ENCODE measurements around the gene EPB41L4A.
A peak's percentile ranks its signal among the peaks of the same experiment; 100 is the strongest.

EPB41L4A gene

DNA sequence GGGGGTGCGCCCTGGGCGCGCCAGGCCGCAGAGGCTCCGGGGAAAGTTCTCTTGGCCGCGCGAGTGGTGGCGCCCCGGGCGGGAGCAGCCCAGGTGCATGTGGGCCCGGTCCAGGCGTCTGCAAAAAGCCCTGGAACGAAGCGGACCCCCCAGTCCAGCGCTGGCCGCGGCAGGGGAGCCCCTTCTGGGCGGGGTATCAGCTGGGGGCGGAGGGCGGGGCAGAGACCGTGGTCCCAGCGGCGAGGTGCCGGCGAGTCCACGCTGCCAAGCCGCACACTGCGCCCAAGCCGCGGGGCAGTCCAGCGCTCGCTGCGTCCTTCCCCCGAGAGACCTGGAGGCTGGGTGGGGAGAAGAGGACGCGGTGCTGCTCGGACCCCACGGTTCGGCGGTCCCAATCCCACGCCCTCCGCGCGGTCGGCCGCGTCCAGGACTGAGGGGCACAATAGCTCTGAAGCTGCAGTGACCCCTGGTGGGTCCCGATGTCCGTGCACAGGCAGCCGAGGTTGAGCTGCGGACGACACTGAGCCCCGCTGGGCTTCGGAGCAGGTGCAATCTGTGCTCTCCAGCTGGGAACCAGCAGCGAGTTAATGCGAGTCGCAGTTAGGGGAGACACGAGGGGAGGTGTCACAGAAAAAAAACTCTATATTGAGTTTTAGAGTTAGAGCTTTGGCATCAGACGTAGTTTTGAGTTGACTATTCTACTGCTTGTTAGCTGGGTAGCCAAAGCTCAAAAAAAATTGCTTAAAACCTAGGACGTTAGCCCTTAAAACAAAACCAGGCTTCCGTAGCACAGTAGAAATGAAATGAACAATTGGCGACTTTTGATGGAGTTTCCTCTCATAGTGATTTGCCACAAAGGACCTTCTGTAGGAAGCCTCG is 1.1 kb upstream of the EPB41L4A start:
- 3 to 4% methylated on average over 64 of the region's 64 CpGs for WGBS, 2 experiments
- Histone ChIP-seq H3K27me3 (ENCODE audit: control insufficient read depth, insufficient read depth, low read length, poor library complexity, severe bottlenecking) (peaks cover 54% of the 10 kb centered on the region), H3K4me1 (ENCODE audit: control insufficient read depth, insufficient read depth, low read length) (no peaks in the 10 kb centered on the region), H3K27ac (ENCODE audit: insufficient read depth, low read depth, low read length, poor library complexity, severe bottlenecking) (no peak overlapping the region), H3K4me3 (ENCODE audit: insufficient read depth, low read depth, low read length) (peak overlapping the region; percentile 72), H3K36me3 (ENCODE audit: control insufficient read depth, insufficient read depth, low read length) (no peaks in the 10 kb centered on the region), H3K9me3 (ENCODE audit: control insufficient read depth, low read length) (no peaks in the 10 kb centered on the region)

DNA sequence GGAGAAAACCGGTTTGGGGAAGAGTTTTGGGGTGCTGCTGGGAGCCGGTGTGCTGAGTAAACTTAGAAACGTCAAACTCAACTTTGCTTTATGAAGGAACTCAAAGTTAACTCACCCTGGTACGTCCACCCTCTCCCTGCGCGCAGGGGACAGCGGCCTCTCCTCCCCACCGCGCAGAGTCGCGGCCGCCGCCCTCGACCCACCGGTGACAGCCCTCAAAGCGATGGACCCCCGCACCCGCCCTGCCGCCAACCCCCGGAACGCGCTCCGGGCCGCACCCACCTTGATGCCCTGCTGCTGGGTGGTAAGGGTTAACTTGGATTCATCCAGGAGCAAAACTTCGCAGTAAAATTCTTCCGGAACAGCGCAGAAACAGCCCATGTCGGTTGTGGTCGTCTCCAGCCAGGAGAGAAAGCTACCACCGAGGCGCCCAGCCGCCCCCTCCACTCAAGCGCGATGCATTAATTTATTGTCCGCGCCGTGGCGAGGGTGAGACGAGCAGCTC is 366 bp downstream of the EPB41L4A start:
- Histone ChIP-seq H3K4me3 (ENCODE audit: insufficient read depth, low read depth, low read length) (peak overlapping the region; percentile 72), H3K4me1 (ENCODE audit: control insufficient read depth, insufficient read depth, low read length) (no peaks in the 10 kb centered on the region), H3K27me3 (ENCODE audit: control insufficient read depth, insufficient read depth, low read length, poor library complexity, severe bottlenecking) (peaks cover 54% of the 10 kb centered on the region), H3K36me3 (ENCODE audit: control insufficient read depth, insufficient read depth, low read length) (no peaks in the 10 kb centered on the region), H3K9me3 (ENCODE audit: control insufficient read depth, low read length) (no peaks in the 10 kb centered on the region), H3K27ac (ENCODE audit: insufficient read depth, low read depth, low read length, poor library complexity, severe bottlenecking) (no peak overlapping the region)
- 0 to 1% methylated on average over 39 of the region's 39 CpGs for WGBS, 2 experiments

DNA sequence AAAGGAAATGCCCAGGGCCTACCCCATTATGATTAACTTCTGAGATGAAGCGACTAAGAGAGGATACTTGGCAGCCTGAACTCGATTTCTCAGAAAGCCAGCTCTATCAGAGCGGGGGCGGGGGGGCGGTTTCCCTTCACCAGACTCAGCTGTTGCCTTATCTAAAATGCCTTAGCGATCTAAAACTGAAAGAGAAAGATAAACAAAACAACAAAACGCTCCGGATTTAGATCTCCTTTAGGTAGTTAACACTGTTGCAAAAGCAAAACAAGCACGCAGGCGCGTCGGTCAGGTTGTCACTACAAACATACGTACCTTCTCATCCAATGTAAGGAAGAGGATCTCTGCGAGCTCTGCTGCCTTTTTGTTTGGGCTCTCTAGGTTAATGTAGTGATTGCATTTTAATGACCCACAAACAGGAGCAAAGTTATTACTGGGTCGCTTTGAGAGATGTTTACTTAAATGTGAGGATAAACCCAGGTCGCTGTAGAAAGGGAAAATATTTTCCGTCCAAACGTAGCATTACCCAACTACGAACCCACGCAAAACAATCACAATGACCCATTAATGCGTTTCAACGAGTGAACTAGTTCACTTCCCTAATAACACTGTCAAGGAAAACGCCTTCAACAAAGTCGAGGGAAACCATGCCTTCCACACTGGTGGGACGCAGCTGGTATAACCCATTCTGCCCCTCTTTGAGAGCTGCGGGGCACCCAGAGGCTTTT is 982 bp downstream of the EPB41L4A start:
- no peak overlapping the region for H3K27ac ChIP-seq (ENCODE audit: insufficient read depth, low read depth, low read length, poor library complexity, severe bottlenecking)
- H3K9me3 ChIP-seq (ENCODE audit: control insufficient read depth, low read length): no peaks in the 10 kb centered on the region
- WGBS, 2 experiments: 4 to 5% methylated on average over 23 to 26 of the region's 26 CpGs
- no peaks in the 10 kb centered on the region for H3K36me3 ChIP-seq (ENCODE audit: control insufficient read depth, insufficient read depth, low read length)
- peak overlapping the region; percentile 72 for H3K4me3 ChIP-seq (ENCODE audit: insufficient read depth, low read depth, low read length)
- H3K4me1 ChIP-seq (ENCODE audit: control insufficient read depth, insufficient read depth, low read length): no peaks in the 10 kb centered on the region
- peaks cover 54% of the 10 kb centered on the region for H3K27me3 ChIP-seq (ENCODE audit: control insufficient read depth, insufficient read depth, low read length, poor library complexity, severe bottlenecking)

DNA sequence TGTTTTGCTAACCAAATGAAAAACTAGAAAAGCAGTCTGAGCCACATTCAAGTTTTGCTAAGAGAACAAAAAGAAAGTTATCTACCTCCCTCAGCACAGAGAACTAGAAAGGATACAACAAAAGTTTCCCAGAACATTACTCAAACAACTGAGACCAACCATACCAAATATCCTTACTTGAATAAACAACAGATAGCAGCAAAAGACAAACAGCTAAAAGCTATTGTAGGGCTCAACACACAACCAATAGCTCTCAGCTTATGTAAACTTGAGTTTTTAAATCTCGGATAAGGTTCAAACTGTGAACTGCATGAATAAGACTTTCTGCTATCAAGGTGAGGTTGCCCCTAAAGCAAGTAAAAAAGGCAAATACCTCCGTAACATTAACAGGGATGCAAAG is 3.5 kb downstream of the EPB41L4A start:
- H3K36me3 ChIP-seq (ENCODE audit: control insufficient read depth, insufficient read depth, low read length): no peaks in the 10 kb centered on the region
- no peaks in the 10 kb centered on the region for H3K9me3 ChIP-seq (ENCODE audit: control insufficient read depth, low read length)
- H3K4me1 ChIP-seq (ENCODE audit: control insufficient read depth, insufficient read depth, low read length): no peaks in the 10 kb centered on the region
- WGBS, 2 experiments: 83 to 85% methylated on average over 2 of the region's 2 CpGs
- H3K27ac ChIP-seq (ENCODE audit: insufficient read depth, low read depth, low read length, poor library complexity, severe bottlenecking): no peak overlapping the region
- peaks cover 37% of the 10 kb centered on the region for H3K27me3 ChIP-seq (ENCODE audit: control insufficient read depth, insufficient read depth, low read length, poor library complexity, severe bottlenecking)
- no peak overlapping the region for H3K4me3 ChIP-seq (ENCODE audit: insufficient read depth, low read depth, low read length)

DNA sequence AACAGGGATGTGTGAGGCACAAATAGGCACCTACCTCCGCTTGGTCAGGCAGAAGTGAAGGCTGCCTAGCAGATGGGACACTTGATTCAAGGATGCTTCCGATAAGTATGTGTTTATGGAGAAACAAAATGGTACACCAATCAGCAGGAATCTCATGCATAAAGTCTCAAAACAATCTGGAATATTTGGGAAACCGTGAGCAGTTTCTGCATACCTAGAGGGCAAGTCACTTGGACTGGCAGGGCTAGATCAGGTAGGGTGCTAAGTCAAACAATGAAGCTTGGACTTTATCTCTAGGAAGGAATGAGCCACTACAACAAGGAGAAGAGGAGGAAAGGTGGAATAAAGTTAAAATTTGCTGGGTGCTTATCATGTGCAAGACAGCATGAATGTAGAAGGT is 5.5 kb downstream of the EPB41L4A start:
- Histone ChIP-seq H3K27ac (ENCODE audit: insufficient read depth, low read depth, low read length, poor library complexity, severe bottlenecking) (no peak overlapping the region), H3K4me3 (ENCODE audit: insufficient read depth, low read depth, low read length) (no peak overlapping the region), H3K36me3 (ENCODE audit: control insufficient read depth, insufficient read depth, low read length) (no peaks in the 10 kb centered on the region), H3K4me1 (ENCODE audit: control insufficient read depth, insufficient read depth, low read length) (no peaks in the 10 kb centered on the region), H3K27me3 (ENCODE audit: control insufficient read depth, insufficient read depth, low read length, poor library complexity, severe bottlenecking) (peaks cover 19% of the 10 kb centered on the region), H3K9me3 (ENCODE audit: control insufficient read depth, low read length) (no peaks in the 10 kb centered on the region)
- 95 to 96% methylated on average over 3 of the region's 3 CpGs for WGBS, 2 experiments

DNA sequence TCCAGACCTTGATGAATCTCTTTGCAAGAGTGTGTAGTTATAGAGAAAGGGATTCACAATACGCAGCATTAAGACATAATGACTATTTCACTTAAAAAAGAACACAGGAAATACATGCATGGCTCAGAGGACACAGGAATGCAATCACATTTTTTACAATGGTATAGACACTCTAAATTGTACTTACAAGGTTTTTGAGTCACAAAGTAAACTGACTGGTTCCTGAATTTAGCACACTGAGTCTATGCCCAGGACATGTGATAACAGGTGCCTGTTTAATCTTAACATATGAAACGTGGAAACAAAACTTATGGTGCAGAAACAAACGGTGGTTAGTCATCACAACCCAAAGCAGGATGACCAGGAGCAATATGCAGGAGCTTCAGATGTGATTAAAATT is 6.7 kb downstream of the EPB41L4A start:
- Histone ChIP-seq H3K4me3 (ENCODE audit: insufficient read depth, low read depth, low read length) (no peak overlapping the region), H3K27me3 (ENCODE audit: control insufficient read depth, insufficient read depth, low read length, poor library complexity, severe bottlenecking) (peaks cover 7% of the 10 kb centered on the region), H3K27ac (ENCODE audit: insufficient read depth, low read depth, low read length, poor library complexity, severe bottlenecking) (no peak overlapping the region), H3K4me1 (ENCODE audit: control insufficient read depth, insufficient read depth, low read length) (no peaks in the 10 kb centered on the region), H3K36me3 (ENCODE audit: control insufficient read depth, insufficient read depth, low read length) (no peaks in the 10 kb centered on the region), H3K9me3 (ENCODE audit: control insufficient read depth, low read length) (no peaks in the 10 kb centered on the region)
- 88% methylated on average over 3 of the region's 3 CpGs for WGBS, 2 experiments

DNA sequence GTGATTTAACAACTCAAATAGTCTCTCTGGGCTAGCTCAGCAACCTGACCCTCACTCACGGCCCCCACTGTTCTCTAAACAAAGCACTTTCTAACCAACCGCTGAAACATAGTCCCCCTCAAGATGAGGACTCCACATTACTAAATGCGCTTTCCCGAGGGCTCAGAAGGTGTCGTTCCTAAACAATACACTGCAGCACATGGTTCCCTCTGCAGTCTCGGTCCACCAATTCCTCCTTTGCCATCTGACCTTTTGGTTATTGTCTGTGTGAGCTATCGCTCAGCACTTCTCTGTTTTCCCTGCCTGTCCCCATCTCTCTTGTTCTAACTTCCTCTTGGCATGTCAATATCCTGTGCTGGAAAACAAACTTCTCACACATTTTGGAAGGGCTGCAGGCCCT is 7.2 kb downstream of the EPB41L4A start:
- WGBS, 2 experiments: 62 to 64% methylated on average over 7 of the region's 7 CpGs
- no peak overlapping the region for H3K4me3 ChIP-seq (ENCODE audit: insufficient read depth, low read depth, low read length)

DNA sequence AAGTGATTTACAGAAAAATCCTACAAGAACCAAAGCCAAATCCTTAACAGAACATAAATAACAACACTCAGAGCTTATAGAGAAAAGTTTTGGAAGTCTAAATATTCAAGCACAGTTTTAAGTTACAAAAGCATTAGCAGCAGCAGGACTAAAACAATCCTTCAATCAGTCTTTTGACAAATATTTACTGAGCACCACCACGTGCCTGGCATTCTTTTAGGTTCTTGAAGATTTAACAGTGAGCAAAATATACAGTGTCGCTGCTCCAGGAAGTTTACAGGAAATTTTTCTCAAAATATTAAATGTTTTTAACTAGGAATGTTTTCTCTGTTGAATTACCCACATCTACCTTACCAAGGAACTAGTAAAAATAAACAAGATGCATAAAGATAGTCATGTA is 11.4 kb downstream of the EPB41L4A start:
- no peak overlapping the region for H3K27ac ChIP-seq (ENCODE audit: insufficient read depth, low read depth, low read length, poor library complexity, severe bottlenecking)
- no peaks in the 10 kb centered on the region for H3K9me3 ChIP-seq (ENCODE audit: control insufficient read depth, low read length)
- H3K4me1 ChIP-seq (ENCODE audit: control insufficient read depth, insufficient read depth, low read length): no peaks in the 10 kb centered on the region
- H3K4me3 ChIP-seq (ENCODE audit: insufficient read depth, low read depth, low read length): no peak overlapping the region
- WGBS, 2 experiments: 36 to 57% methylated on average over 1 of the region's 2 CpGs
- no peaks in the 10 kb centered on the region for H3K36me3 ChIP-seq (ENCODE audit: control insufficient read depth, insufficient read depth, low read length)
- no peaks in the 10 kb centered on the region for H3K27me3 ChIP-seq (ENCODE audit: control insufficient read depth, insufficient read depth, low read length, poor library complexity, severe bottlenecking)

More for the DNA sequence above, 7.2 kb downstream of the EPB41L4A start:
- Histone ChIP-seq H3K4me1 (ENCODE audit: control insufficient read depth, insufficient read depth, low read length) (no peaks in the 10 kb centered on the region), H3K27ac (ENCODE audit: insufficient read depth, low read depth, low read length, poor library complexity, severe bottlenecking) (no peak overlapping the region), H3K27me3 (ENCODE audit: control insufficient read depth, insufficient read depth, low read length, poor library complexity, severe bottlenecking) (peaks cover 2% of the 10 kb centered on the region), H3K36me3 (ENCODE audit: control insufficient read depth, insufficient read depth, low read length) (no peaks in the 10 kb centered on the region), H3K9me3 (ENCODE audit: control insufficient read depth, low read length) (no peaks in the 10 kb centered on the region)

DNA sequence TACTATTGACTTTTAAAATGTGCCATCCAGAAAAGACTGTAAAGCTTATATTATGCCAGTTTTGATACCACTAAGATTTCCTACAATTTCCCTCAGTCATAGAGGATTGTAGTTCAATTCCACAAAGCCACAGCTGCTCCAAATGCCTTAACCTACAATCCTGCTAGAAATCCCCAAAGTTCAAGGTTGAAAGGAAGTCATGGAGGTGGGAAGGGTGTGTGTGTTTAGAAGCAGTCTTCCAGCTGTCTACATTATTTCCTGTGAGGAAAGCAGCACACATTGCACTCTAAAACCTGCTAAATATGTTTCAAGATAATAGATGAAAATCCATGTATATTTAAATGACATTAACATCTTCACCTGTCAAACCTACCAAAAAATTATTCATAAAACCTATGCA is 11.8 kb downstream of the EPB41L4A start:
- Histone ChIP-seq H3K36me3 (ENCODE audit: control insufficient read depth, insufficient read depth, low read length) (no peaks in the 10 kb centered on the region), H3K27ac (ENCODE audit: insufficient read depth, low read depth, low read length, poor library complexity, severe bottlenecking) (no peak overlapping the region), H3K4me3 (ENCODE audit: insufficient read depth, low read depth, low read length) (no peak overlapping the region), H3K4me1 (ENCODE audit: control insufficient read depth, insufficient read depth, low read length) (no peaks in the 10 kb centered on the region), H3K27me3 (ENCODE audit: control insufficient read depth, insufficient read depth, low read length, poor library complexity, severe bottlenecking) (no peaks in the 10 kb centered on the region), H3K9me3 (ENCODE audit: control insufficient read depth, low read length) (no peaks in the 10 kb centered on the region)

DNA sequence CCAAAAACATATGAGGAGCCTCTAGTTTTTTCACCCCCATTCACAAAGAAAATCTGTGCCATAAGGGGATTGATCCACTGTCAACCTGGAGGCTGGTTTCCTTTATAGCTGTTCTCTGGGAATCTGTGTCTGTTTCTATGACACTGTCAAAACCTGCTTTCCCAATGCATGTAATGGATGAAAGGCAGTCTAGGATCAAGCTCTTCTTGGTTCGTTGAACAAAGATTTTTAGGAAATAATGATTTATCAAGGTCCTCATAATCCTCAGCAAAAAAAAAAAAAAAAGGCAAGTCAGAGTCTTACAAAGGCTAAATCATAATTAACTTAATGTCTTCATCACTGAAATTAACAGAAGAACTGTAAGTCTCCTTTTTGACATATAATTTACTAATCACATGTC is 16.0 kb downstream of the EPB41L4A start:
- Histone ChIP-seq H3K4me3 (ENCODE audit: insufficient read depth, low read depth, low read length) (no peak overlapping the region), H3K27me3 (ENCODE audit: control insufficient read depth, insufficient read depth, low read length, poor library complexity, severe bottlenecking) (no peaks in the 10 kb centered on the region), H3K36me3 (ENCODE audit: control insufficient read depth, insufficient read depth, low read length) (no peaks in the 10 kb centered on the region), H3K4me1 (ENCODE audit: control insufficient read depth, insufficient read depth, low read length) (no peaks in the 10 kb centered on the region), H3K9me3 (ENCODE audit: control insufficient read depth, low read length) (no peaks in the 10 kb centered on the region), H3K27ac (ENCODE audit: insufficient read depth, low read depth, low read length, poor library complexity, severe bottlenecking) (no peak overlapping the region)
- whole genome bisulfite sequencing, 2 experiments: 100% methylated on average over 1 of the region's 1 CpG; no CpG with 5 or more reads in 1 of the 2 experiments

Data from ectodermal cell (in vitro differentiated cells).